Prostate gland (tissue), 2 donors: Measurements from ENCODE around the gene RD3L.

Source experiments
- CTCF ChIP-seq, 4 experiments: fragments of 200-600 bp in 2 of 4; fragments of 450-650 bp in 2 of 4; sonication (generic) in 2 of 4; IDR thresholded peaks; 1 replicate in 3 of 4; 2 replicates in 1 of 4; pipeline ENCODE4 v1.5.1; 2016 to 2019; ENCODE audit warnings: antibody characterized with exemption in 4 of 4, mild to moderate bottlenecking in 2 of 4, moderate library complexity in 2 of 4
- POLR2A ChIP-seq: fragments of 450-650 bp; IDR thresholded peaks from one replicate; pipeline ENCODE4 v1.6.1; 2016; ENCODE audit warnings: antibody characterized with exemption, mild to moderate bottlenecking

GRCh38 chr14:103891667-103892215 is 50.6 kb downstream of the RD3L start:
- TF ChIP-seq CTCF (IDR thresholded peaks at IDR 0.05) (no peak), POLR2A (no peak)
